SJSA1 (cell line): ENCODE results near the gene ZNF687. TPM values are rescaled to one million over a fixed set of nuclear protein-coding genes. Genes with fewer than 3 reads are reported as not detected.
"Not testable (repeated sequence)": the region's sequence is repeated elsewhere in the genome, so short reads cannot be mapped to it uniquely, and the experiment has no call there.

ENCODE experiments used
- DNase-seq, 2 experiments: peaks; one replicate each; pipeline ENCODE4 v3.0.0-alpha.2; 2015 to 2020; ENCODE audit warnings: low spot score in 2 of 2, low read depth in 1 of 2
- H3K27ac ChIP-seq: fragments of 250-450 bp; sonication (Bioruptor Pico); 2 replicates; pipeline ENCODE4 v1.5.1; 2020; ENCODE audit warnings: mild to moderate bottlenecking, moderate library complexity
- H3K27me3 ChIP-seq: fragments of 250-450 bp; sonication (Bioruptor Pico); replicated peaks from 2 replicates; pipeline ENCODE4 v1.5.1; 2020; ENCODE audit warnings: mild to moderate bottlenecking, moderate library complexity
- H3K36me3 ChIP-seq: fragments of 250-450 bp; sonication (Bioruptor Pico); 2 replicates; pipeline ENCODE4 v1.5.1; 2020; ENCODE audit warnings: mild to moderate bottlenecking
- H3K4me1 ChIP-seq: fragments of 250-450 bp; sonication (Bioruptor Pico); replicated peaks from 2 replicates; pipeline ENCODE4 v1.6.1; 2021; ENCODE audit warnings: mild to moderate bottlenecking
- H3K4me3 ChIP-seq: fragments of 250-450 bp; sonication (Bioruptor Pico); 2 replicates; pipeline ENCODE4 v1.5.1; 2020; ENCODE audit warnings: mild to moderate bottlenecking
- H3K9me3 ChIP-seq: fragments of 250-450 bp; sonication (Bioruptor Pico); replicated peaks from 2 replicates; pipeline ENCODE4 v1.5.1; 2020; ENCODE audit warnings: mild to moderate bottlenecking
- total RNA-seq: library from RNA; depleted of rRNA; stranded (reverse); fragments of >200 nt; shearing (Covaris generic); gene quantifications from 2 replicates; pipeline ENCODE4 v1.2.3, GENCODE V29; 2014

Gene ZNF687
- total RNA-seq, 1 experiment from 2014 or later: 14.5 TPM

GRCh38 chr1:151259351-151259750 is 22.7 kb upstream of the ZNF687 start:
- Histone ChIP-seq H3K4me3 (no peak overlapping the region), H3K27me3 (no peaks in the 10 kb centered on the region), H3K4me1 (peaks cover 7% of the 10 kb centered on the region), H3K9me3 (no peaks in the 10 kb centered on the region), H3K36me3 (peaks cover 42% of the 10 kb centered on the region), H3K27ac (no peak overlapping the region)
- DNase-seq: no peak

GRCh38 chr1:151265446-151266236 is 16.5 kb upstream of the ZNF687 start:
- H3K9me3 ChIP-seq: no peaks in the 10 kb centered on the region
- no peaks in the 10 kb centered on the region for H3K4me1 ChIP-seq
- no peak overlapping the region for H3K4me3 ChIP-seq
- no peak overlapping the region for H3K27ac ChIP-seq
- H3K27me3 ChIP-seq: no peaks in the 10 kb centered on the region
- H3K36me3 ChIP-seq: peaks cover 71% of the 10 kb centered on the region
- DNase-seq: no peak

- peaks cover 73% of the 10 kb centered on the region for H3K36me3 ChIP-seq
- no peaks in the 10 kb centered on the region for H3K4me1 ChIP-seq
- no peaks in the 10 kb centered on the region for H3K9me3 ChIP-seq
- no peaks in the 10 kb centered on the region for H3K27me3 ChIP-seq
- no peak for DNase-seq
- H3K27ac ChIP-seq: no peak overlapping the region
- no peak overlapping the region for H3K4me3 ChIP-seq
Observed at GRCh38 chr1:151266315-151266714, 15.8 kb upstream of the ZNF687 start.

- Histone ChIP-seq H3K4me1 (no peaks in the 10 kb centered on the region), H3K9me3 (no peaks in the 10 kb centered on the region), H3K27ac (no peak overlapping the region), H3K36me3 (peaks cover 73% of the 10 kb centered on the region), H3K27me3 (no peaks in the 10 kb centered on the region), H3K4me3 (no peak overlapping the region)
- no peak for DNase-seq
Observed at GRCh38 chr1:151266821-151267220, 15.3 kb upstream of the ZNF687 start.

GRCh38 chr1:151267760-151268159 is 14.3 kb upstream of the ZNF687 start:
- Histone ChIP-seq H3K27me3 (no peaks in the 10 kb centered on the region), H3K36me3 (peaks cover 68% of the 10 kb centered on the region), H3K4me3 (no peak overlapping the region), H3K27ac (no peak overlapping the region), H3K9me3 (no peaks in the 10 kb centered on the region), H3K4me1 (no peaks in the 10 kb centered on the region)
- no peak for DNase-seq

- Histone ChIP-seq H3K27ac (no peak overlapping the region), H3K4me1 (no peaks in the 10 kb centered on the region)
- no peak for DNase-seq
Observed at GRCh38 chr1:151273924-151274466, 8.1 kb upstream of the ZNF687 start.

GRCh38 chr1:151275341-151275740 is 6.8 kb upstream of the ZNF687 start:
- H3K9me3 ChIP-seq, H3K4me3 ChIP-seq, DNase-seq, H3K27me3 ChIP-seq, H3K27ac ChIP-seq, H3K4me1 ChIP-seq: not testable (repeated sequence)
- H3K36me3 ChIP-seq: peaks cover 13% of the 10 kb centered on the region; the same call in 1 of the 2 replicates

More at GRCh38 chr1:151273924-151274466, 8.1 kb upstream of the ZNF687 start:
- Histone ChIP-seq H3K36me3 (peaks cover 14% of the 10 kb centered on the region; the same call in 1 of the 2 replicates), H3K4me3 (no peak overlapping the region), H3K9me3 (no peaks in the 10 kb centered on the region), H3K27me3 (no peaks in the 10 kb centered on the region)

GRCh38 chr1:151277249-151277648 is 4.8 kb upstream of the ZNF687 start:
- H3K27me3 ChIP-seq: no peaks in the 10 kb centered on the region
- H3K9me3 ChIP-seq: no peaks in the 10 kb centered on the region
- H3K36me3 ChIP-seq: peaks cover 8% of the 10 kb centered on the region; the same call in 1 of the 2 replicates
- H3K4me3 ChIP-seq: no peak overlapping the region
- DNase-seq: no peak
- 0 out of 2 replicates have a peak, but pooled peaks cover 3% of the 10 kb centered on the region for H3K4me1 ChIP-seq
- no peak overlapping the region for H3K27ac ChIP-seq

- H3K27me3 ChIP-seq: no peaks in the 10 kb centered on the region
- peak overlapping the region; percentile 60 for H3K4me3 ChIP-seq
- peak overlapping the region; percentile 99 for H3K27ac ChIP-seq
- peaks cover 17% of the 10 kb centered on the region for H3K36me3 ChIP-seq
- DNase-seq: peak; percentile 97 to 100
- no peaks in the 10 kb centered on the region for H3K9me3 ChIP-seq
- peaks cover 14% of the 10 kb centered on the region for H3K4me1 ChIP-seq
Observed at GRCh38 chr1:151281225-151281968, 702 bp upstream of the ZNF687 start.

GRCh38 chr1:151282883-151283725 is 1.0 kb downstream of the ZNF687 start:
- Histone ChIP-seq H3K4me1 (peaks cover 14% of the 10 kb centered on the region), H3K27me3 (no peaks in the 10 kb centered on the region), H3K36me3 (peaks cover 34% of the 10 kb centered on the region), H3K4me3 (peak overlapping the region; percentile 60), H3K9me3 (no peaks in the 10 kb centered on the region), H3K27ac (peak overlapping the region; percentile 99)
- no peak for DNase-seq

GRCh38 chr1:151284013-151284577 is 2.0 kb downstream of the ZNF687 start:
- H3K27ac ChIP-seq: no peak overlapping the region
- H3K9me3 ChIP-seq: no peaks in the 10 kb centered on the region
- no peaks in the 10 kb centered on the region for H3K27me3 ChIP-seq
- no peak for DNase-seq
- H3K36me3 ChIP-seq: peaks cover 44% of the 10 kb centered on the region
- H3K4me1 ChIP-seq: peaks cover 14% of the 10 kb centered on the region
- no peak overlapping the region for H3K4me3 ChIP-seq

GRCh38 chr1:151286619-151287340 is 4.7 kb downstream of the ZNF687 start:
- no peak overlapping the region for H3K27ac ChIP-seq
- H3K9me3 ChIP-seq: no peaks in the 10 kb centered on the region
- peaks cover 67% of the 10 kb centered on the region for H3K36me3 ChIP-seq
- peaks cover 11% of the 10 kb centered on the region for H3K4me1 ChIP-seq
- no peaks in the 10 kb centered on the region for H3K27me3 ChIP-seq
- no peak for DNase-seq
- H3K4me3 ChIP-seq: no peak overlapping the region
